H54 (cell line): ENCODE results near the gene FAM32A.
"Not testable (repeated sequence)": the region's sequence is repeated elsewhere in the genome, so short reads cannot be mapped to it uniquely, and the experiment has no call there.

ENCODE experiments used
- DNase-seq: peaks from one replicate; pipeline ENCODE4 v3.0.0; 2011; ENCODE audit warnings: low spot score, mixed read lengths; ENCODE audit not compliant: insufficient read length
- FAIRE-seq: peaks from 3 replicates; lab custom pipeline; 2011; peaks lifted over from hg19 to GRCh38; lab: Jason Lieb, UNC
- POLR2A ChIP-seq: IDR thresholded peaks from 2 replicates; pipeline ENCODE4 v1.6.1; 2011; ENCODE audit warnings: low read depth, mild to moderate bottlenecking, low read length

FAM32A gene

DNA sequence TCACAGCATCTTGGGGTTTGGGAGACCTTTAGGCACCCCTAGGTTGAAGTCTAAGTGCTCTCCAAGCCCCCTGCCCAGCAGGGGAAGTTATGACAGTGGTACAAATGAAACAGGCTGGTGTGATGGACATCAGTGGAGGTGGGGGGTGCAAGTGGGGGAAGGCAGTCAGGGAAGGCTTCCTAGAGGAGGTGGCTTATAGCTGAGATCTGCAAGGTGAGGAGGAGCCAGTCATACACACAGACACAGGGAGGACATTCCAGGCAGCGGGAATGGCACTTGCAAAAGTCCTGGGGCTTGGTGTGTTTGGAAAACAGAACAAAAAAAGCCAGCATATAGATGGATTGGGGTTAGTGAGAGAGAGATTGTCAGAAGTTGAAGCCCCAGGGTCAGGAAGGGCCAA is 30.1 kb upstream of the FAM32A start:
- FAIRE-seq, result no peak
- TF ChIP-seq POLR2A, result no peak
- DNase-seq, result no peak

DNA sequence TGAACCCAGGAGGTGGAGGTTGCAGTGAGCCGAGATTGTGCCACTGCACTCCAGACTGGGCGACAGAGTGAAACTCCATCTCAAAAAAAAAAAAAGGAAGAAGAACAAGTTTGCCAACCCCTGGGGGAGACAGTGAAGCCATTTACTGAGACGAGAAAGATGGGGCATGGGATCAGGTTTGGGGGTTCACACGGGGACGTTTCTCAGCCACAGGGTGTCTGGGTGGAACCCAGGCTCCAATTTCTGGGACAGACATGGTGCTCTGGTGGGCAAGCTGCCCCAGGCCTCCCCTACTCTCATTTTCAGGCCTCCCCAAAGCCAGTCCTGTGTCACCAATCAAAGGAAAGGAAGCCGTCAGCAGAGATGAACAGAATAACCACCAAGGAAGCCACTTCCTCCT is 28.3 kb upstream of the FAM32A start:
- DNase-seq (no peak), FAIRE-seq (no peak)
- TF ChIP-seq POLR2A, result no peak

DNA sequence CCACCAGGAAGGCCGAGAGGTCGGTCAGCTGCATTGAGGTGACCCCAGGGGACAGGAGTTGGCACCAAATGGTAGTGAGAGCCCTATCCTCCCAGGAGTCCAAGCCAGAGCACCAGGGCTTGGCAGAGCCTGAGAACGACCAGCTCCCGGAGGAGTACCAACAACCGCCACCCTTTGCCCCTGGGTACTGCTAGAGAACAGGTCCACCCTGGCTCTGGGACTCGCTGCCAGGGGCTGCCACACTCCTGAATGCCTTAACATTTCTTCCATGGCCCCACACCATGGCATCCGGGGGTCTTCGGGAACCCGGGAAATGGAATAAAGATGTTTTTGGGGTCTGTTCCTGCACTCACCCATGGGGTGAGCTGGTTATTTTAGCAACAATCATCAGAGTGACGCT is 27.6 kb upstream of the FAM32A start:
- no peak for TF ChIP-seq POLR2A
- DNase-seq, result no peak
- FAIRE-seq, result no peak

DNA sequence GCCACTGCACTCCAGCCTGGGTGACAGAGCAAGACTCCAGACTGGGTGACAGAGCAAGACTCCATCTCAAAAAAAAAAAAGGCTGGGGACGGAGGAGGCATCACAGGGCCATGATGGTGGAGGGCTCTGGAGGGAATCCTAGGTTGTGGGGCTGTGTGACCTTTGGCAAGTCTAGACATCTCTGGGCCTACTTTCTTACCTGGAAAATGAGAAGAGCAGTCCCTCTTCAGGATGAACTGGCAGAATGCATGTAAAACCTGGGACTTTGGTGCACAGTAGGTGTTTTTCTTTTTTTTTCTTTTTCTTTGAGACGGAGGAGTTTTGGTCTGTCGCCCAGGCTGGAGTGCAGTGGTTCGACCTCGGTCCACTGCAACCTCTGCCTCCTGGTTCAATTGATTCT is 25.6 kb upstream of the FAM32A start:
- DNase-seq (no peak), FAIRE-seq (no peak)
- TF ChIP-seq POLR2A, result no peak

DNA sequence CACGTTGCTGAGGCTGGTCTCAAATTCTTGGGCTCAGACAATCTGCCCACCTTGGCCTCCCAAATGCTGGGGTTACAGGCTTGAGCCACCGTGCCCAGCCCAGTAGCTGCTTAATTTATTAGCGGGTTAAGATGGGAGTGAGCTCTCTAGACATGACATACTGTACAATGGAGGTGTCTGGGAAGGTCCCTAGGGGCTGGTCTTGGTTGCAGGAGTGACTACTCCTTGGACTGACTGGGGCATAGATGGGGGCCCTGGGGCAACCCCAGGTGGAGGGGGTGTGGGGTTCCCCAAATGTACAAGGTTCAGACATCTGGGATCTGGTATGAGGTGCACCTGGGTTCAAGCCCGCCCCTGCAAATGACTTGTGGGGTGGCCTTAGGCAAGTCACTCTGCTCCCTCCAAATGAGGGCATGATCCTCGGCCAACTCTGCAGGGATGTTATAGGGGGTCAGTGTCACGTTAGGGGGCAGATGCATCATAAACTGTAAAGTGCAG is 24.7 kb upstream of the FAM32A start:
- FAIRE-seq (no peak), DNase-seq (no peak)
- TF ChIP-seq POLR2A, result no peak

DNA sequence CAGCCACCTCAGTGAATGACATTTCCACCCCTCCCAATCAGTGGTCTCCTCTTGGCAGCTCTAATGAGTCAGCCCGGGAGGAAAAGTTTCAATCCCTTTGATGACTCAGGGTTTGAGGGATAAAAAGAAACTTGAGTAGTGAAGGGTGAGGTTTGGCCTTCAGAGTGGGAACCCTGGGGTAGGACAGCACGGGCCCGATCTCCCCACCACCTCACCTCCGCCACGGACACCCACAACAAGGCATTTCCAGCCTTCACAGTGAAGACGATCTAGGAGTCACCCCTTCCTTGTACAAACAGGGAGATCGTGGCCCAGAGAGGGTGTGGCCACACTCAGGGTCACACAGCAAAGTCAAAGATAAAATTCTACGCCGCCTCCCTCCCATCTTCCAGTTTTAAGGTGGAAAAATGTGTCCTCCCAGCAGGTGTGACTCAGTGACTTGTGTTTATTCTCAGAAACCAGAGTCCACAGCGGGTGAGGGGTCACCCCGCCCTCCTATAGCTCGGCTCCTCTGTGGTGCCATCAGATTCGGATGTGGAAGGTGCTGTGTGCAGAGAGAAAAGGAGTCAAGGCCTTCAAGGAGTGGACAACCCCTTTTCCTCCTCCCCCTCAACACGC is 24.2 kb upstream of the FAM32A start:
- TF ChIP-seq POLR2A, result no peak
- FAIRE-seq, result peak; percentile 60
- DNase-seq, result peak; percentile 74

DNA sequence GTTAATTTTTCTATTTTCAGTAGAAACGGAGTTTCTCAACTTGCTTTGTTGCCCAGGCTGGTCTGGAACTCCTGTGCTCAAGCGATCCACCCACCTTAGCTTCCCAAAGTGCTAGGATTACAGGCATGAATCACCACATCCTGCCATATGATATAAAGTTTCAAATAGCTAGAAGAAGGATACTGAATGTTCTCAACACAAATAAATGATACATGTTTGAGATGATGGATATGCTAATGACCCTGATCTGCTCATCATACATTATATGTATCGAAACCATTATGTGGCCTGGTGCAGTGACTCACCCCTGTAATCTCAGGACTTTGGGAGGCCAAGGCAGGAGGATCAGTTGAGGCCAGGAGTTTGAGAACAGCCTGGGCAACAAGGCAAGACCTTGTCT is 23.4 kb upstream of the FAM32A start:
- TF ChIP-seq POLR2A, result no peak
- peak; percentile 57 for FAIRE-seq
- DNase-seq, result no peak

DNA sequence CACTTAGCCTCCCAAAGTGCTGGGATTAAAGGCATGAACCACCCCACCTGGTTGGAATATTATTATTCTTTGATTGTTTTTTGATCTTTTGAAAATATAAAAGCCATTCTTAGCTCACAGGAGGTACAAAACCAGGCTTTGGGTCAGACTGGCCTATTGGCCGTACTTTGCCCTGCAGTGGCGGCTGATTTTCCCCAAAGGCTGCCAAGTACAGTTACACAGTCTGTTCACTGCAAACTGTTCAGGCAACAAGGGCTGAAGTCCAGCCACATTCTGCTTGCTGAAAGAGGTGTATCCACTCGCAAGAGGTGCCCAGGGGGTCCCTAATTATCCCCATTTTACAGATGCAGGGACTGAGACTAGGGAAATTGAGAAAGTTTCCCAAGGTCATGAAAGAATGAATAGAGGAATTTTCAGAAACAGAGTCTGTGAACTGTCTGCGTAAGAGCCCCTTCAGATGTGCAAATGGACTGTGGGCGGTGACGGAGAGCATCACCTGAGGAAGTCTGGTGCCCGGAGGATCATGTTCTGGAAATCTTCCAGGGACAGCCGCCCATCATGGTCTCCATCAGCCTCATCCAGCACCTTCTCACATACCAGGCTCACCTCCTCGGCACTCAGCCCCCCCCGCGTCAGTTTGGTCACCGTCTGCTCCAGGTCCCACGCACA is 20.9 kb upstream of the FAM32A start:
- DNase-seq, result no peak
- FAIRE-seq, result no peak
- TF ChIP-seq POLR2A, result no peak

DNA sequence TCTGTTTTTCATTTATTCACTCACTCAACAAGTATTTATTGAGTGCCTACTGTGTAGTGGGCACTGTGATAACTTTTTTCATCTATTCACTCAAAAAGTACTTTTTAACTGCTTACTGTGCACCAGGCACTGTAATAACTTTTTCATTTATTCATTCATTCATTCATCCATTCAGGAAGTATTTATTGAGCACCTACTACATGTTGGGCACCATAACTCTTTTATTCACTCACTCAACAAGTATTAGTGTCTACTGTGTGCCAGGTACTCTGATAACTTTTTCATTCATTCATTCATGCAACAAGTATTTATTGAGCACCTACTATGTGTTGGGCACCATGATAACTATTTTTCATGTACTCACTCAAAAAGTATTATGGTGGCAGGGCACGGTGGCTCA is 18.8 kb upstream of the FAM32A start:
- no peak for DNase-seq
- FAIRE-seq, result no peak
- no peak for TF ChIP-seq POLR2A

DNA sequence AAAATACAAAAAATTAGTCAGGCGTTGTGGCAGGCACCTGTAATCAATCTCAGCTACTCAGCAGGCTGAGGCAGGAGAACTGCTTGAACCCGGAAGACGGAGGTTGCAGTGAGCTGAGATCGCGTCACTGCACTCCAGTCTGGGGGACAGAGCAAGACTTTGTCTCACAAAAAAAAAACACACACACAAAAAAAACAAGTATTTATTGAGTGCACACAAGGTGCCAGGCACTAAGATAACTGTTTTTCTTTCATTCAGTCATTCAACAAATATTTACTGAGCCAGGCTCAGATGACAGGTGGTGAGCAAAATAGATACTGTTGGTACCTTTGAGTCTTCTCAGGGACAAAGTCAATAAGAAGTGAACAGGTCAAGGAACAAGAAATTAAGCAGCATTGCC is 18.2 kb upstream of the FAM32A start:
- FAIRE-seq (no peak), DNase-seq (no peak)
- no peak for TF ChIP-seq POLR2A

DNA sequence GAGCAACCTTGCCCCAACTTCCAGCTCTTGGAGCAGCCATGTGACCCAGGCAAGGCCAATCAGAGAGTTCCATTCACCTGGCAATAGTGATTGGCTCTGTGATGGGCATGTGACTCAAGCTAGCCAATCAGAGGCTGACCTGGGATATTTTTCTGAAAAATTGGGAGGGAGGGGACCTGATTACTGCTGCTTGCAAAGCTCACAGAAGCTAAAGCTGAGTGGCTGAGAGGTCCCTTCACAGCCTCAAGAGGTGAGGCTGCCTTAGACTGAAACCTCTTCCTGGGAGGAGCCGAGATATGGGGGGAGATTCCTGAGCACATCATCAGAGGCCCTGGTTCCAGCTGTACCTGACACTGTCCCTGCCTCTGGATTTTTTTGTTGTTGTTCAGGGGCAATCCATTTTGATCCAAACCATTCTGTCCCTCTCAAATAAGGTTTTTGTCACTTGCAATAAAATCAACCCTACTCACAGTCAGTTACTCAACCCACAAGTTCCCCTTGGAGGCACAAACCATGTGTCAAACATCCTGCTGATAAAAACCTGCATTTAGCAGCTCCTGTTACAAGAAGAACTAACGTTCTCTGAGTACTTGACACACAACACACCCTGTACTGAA is 16.6 kb upstream of the FAM32A start:
- no peak for DNase-seq
- no peak for TF ChIP-seq POLR2A
- no peak for FAIRE-seq

DNA sequence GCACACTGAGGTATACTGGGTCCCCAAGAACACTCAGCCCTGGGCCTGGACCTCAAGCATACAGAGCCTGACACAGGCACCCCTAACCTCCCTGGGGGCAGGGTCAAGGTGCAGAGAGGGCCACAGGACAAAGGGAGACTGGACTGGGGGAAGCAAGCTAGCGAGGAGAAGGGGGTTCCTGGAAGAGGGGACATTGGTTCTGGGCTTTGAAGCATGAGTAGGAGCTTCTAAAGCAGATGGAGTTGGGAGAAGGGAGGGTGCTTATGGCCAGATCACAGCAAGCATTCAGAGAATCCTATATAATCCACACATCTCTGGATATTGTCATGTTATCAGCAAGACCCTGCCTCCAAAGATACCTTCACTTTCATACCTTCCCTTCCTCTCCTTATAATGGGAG is 15.1 kb upstream of the FAM32A start:
- TF ChIP-seq POLR2A, result no peak
- no peak for DNase-seq
- no peak for FAIRE-seq

DNA sequence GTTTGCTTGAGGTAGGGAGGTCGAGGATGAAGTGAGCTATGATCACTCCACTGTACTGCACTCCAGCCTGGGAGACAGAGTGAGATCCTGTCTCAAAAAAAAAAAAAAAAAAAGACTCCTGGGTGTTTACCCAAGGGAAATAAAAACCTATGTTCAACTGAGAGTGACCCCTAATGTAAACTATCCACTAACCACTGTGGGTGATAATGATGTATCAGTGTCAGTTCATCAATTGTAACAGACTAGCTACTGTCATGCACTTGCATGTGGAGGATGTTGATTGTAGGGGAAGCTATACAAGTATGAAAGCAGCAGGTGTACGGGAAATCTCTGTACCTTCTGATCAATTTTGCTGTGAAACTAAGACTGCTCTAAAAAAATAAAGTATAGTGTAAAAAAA is 9.3 kb upstream of the FAM32A start:
- no peak for TF ChIP-seq POLR2A
- no peak for DNase-seq
- no peak for FAIRE-seq

DNA sequence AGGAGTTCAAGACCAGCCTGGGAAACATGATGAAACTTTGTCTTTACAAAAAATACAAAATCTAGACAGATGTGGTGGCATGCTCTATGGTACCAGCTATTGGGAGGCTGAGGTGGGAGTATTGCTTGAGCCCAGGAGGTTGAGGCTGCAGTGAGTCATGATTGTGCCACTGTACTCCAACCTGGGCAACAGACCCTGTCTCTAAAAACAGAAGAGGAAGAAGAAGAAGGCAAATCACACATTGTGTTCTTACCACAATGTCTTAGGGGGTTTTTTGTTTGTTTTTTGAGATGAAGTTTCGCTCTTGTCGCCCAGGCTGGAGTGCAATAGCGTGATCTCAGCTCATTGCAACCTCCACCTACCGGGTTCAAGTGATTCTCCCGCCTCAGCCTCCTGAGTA is 6.3 kb upstream of the FAM32A start:
- FAIRE-seq, DNase-seq: not testable (repeated sequence)

DNA sequence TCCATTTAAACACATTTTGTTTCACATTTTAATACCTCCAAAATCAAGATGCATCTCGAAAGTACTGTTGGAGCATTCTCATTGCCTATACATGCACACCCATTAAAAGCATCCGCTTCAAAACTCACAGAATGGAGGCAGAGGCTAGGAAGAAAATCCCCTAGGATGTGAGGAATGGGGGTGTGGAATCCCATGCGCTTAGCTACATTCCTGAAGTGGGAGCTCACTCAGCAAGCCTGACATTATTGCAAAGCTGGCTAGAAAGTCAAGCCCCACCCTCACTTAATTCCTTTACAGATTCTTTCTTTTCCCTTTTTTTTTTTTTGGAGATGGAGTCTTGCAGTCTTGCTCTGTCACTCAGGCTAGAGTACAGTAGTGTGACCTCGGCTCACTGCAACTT is 4.6 kb upstream of the FAM32A start:
- FAIRE-seq (no peak), DNase-seq (no peak)
- no peak for TF ChIP-seq POLR2A
